Inferior parietal cortex (tissue), 1 donor: ENCODE measurements around the gene STK33.
"Not testable (repeated sequence)": the region's sequence is repeated elsewhere in the genome, so short reads cannot be mapped to it uniquely, and the experiment has no call there.

ENCODE experiments used
- DNase-seq: peaks from one replicate; pipeline ENCODE4 v3.0.0-alpha.2; 2016; ENCODE audit errors: extremely low spot score

STK33 gene

DNA sequence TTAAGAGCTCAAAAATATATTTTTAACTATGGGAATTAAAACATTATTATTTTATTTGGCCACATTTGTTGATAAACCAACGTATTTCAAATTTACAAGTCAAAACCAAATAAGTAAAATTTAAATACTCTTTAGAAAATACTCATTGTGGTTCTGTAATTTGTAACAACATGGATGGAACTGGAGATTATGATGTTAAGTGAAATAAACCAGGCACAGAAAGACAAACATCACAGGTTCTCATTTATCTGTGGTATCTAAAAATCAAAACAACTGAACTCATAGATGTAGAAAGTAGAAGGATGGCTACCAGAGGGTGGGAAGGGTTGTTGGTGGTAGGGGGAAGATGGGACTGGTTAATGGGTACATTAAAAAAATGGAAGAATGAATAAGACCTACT lies 50.8 kb downstream of the STK33 start:
- DNase-seq = no peak

DNA sequence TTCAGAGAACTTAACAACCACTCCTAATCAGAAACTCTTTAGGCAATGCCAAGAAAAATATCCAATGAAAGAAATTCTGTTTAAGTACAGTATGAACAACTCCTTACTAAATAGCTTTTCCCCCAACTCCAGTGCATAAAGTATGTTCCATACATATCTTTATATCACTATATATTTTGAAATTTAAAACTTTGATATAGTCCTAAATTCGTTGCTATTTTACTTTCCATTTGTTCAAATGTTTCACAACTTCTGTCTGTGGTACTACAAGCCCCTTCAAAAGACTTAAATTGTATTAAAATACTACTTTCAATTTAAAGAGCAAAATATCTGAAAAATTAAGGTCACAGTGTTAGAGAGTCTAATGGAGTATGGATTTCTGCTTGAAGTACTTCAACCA lies 52.6 kb downstream of the STK33 start:
- DNase-seq = no peak

DNA sequence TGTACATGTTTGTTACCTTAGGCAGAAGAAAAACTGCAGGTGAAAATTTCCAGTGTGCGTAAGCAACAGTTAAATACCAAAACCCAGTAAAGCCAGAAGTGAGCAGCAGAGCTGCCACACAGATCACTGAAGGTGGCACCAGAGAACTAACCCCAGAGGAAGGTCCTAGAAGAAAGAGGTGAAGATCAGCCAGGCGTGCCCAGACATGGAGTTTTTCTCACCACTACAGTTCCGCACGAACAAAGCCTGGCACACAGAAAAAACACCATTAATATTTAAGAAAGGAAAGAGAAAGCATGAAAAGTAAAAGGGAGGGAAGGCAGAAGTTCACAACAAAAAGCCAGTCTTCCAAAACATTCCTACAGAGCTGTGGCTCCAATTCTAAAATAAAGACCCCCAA lies 60.7 kb downstream of the STK33 start:
- no peak for DNase-seq

DNA sequence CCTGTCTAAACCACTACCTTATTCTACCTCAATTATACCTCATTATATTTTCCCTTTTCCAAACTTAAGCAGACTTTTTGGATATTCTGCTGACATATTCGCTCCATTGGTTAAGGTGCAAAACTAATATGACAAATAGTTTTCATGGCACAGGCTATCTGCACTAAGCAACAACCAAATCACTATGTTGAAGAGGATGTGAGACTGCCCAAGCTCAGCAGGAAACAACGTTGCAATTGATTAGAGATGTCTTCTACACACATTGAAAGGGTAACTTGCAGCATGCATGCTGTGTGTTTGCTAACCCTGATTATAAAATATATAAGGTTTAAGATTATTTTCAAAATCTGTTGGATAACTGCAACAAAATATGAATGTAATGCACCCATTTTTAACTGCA lies 61.6 kb downstream of the STK33 start:
- DNase-seq = no peak

DNA sequence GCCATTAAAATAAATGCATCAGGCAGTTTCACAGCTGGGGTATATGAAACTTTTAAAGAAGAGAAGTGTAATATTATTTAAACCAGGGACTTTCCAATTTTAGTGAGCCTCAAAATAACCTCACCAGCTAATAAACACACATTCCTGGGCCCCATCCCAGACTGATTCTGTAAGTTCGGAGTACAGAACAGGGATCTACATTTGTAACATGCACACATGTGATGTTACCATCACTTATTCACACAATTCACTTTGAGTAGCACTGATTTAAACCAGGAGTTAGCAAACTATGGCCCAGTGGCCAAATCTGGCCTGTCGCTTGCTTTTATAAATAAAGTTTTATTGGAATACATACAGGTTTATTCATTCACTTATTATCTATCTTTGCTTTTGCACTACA lies 62.0 kb downstream of the STK33 start:
- no peak for DNase-seq

DNA sequence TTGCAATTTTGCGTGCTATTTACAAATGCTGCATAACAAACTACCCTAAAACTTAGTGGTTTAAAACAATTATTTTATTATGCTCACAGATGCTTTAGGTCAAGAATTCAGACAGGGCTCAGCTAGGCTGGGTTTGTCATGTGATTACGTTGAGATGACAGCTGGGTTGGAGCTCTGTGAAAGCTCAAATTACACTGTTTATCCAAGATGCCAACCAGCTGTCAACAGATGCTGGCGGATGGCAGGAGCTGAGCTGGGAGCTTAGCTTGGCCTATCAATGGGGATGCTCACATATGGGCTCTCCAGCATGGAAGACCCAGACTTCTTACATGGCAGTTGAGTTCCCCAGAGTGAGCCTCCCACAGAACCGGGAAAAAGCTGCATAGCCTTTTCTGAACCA lies 62.7 kb downstream of the STK33 start:
- no peak for DNase-seq

DNA sequence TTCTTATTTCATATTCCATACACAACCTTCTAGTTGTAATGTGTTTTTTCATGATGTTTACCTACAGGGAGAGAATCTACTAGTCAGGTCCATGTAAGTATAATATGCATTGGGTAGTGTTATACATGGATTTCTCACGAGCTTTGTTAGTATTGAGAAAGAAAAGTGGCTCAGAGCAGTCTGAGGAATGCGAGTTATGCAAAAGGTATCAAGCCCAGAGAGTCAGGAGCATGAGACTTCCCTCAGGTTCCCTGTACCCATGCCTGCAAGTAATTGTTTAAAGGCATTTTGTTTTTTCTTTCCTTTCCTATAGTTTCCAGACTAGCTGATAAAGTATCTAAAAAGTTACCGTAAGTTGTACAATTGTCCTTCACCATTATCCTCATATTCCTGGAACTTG lies 66.1 kb downstream of the STK33 start:
- no peak for DNase-seq

DNA sequence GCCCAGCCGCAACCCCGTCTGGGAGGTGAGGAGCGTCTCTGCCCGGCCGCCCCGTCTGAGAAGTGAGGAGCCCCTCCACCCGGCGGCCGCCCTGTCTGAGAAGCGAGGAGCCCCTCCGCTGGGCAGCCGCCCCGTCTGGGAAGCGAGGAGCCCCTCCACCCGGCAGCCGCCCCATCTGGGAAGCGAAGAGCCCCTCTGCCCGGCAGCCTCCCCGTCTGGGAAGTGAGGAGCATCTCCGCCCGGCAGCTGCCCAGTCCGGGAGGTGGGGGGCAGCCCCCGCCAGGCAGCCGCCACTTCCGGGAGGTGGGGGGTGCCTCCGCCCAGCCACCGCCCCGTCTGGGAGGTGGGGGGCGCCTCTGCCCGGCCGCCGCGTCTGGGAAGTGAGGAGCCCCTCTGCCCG lies 70.6 kb downstream of the STK33 start:
- no peak for DNase-seq

DNA sequence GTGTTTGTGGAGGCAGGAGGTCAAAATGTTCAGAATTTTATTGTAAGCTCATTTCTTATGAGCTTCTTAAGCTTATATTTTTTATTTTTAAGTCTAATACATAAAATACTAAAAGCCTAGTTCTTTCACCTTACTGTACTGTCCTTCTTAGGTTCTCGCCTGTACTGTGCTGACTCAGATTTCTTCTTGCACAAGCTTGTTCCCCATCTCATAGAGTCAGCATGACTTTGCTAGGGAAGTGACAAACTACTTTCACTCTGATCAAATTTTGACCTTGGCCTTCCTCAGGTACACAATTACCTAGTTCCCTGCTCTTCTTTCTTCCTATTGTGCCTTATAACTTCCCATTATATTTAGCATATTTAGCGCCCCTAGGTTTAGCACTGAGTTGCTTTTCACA lies 81.5 kb downstream of the STK33 start:
- no peak for DNase-seq

DNA sequence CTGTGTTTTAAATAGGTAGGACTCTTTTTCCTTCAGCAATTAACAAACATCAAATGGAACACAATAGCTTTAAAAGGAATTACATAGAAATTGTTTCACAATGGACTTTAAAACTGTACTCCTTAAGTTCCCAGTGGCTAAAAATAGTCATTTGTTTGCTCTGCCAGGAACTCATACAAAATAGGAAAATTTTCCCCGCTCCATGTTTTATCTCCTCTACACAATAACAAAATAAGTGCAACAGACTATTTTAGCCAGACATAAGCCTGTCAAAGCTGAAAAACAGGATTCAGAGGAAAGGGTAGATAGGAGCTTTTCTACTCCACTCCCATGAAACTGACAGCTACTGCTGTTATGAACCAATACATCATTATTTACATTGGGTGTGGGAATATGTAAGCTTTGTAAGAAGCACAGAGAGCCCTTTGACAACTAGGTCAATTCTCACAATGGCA lies 90.1 kb downstream of the STK33 start:
- no peak for DNase-seq

DNA sequence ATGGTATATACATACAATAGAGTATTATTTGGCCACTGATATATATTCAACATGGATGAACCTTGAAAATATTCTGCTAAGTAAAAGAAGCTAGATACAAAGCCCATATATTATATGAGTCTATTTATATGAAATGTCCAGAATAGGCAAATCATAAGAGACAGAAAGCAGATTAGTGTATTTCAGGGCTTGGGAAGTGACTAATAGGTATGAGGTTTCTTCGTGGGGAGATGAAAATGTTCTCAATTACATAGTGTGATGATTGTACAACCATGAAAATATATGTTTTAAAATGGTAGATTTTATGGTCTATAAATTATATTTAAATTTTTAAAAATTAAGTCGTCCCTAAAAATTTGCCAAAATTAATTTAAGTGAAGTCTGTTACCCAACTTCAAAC lies 92.2 kb downstream of the STK33 start:
- no peak for DNase-seq

DNA sequence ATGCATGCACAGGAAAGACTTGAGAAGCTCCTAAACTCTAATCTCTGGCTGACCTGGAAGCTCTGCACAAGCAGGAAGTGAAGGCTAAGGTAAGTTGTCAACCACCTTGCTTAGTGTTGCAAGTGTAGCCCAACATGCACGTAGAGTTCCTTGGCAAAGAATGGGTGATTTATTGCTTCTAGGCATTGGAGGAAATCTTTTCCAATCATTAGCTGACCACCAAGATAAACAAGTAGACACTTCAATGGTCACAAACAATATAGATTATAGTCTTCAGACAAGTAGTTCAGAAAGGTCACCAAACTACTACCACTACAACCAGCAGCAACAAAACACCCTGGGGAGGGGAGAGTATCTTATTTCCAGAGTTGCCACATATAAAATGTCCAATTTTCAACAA lies 105.6 kb downstream of the STK33 start:
- DNase-seq = no peak

DNA sequence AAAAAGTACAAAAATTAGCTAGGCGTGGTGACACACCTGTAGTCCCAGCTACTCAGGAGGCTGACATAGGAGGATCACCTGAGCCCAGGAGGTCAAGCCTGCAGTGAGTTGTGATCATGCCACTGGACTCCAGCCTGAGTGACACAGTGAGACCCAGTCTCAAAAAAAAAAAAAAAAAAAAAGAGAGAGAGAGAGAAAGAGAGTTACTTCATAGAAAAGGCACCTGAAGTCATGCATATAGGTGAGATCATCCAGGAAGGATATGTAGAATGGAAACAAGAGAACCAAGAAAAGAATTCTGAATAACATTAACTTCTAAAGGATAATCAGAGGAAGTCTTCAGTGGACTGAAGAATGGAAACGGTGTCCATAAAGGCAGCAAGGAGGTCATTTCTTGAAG lies 106.8 kb downstream of the STK33 start:
- no peak for DNase-seq

DNA sequence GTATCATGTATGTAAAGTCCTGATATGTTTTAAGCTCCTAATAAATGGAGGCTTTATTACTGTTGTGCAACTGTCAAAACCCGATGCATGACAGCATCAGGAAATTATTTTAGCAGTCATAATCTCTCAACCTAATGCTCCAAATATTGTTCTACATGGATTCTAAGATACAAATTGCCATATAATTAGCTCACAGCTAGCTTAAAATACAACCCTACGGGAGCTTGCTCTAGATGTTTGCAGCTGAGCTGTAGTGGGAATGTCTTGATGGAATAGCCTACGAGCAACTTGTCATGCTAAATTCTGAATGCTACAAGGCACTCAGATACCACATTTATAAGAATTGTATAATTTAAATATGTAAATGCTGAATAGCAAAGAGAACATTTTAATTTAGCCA lies 109.8 kb downstream of the STK33 start:
- DNase-seq = no peak

DNA sequence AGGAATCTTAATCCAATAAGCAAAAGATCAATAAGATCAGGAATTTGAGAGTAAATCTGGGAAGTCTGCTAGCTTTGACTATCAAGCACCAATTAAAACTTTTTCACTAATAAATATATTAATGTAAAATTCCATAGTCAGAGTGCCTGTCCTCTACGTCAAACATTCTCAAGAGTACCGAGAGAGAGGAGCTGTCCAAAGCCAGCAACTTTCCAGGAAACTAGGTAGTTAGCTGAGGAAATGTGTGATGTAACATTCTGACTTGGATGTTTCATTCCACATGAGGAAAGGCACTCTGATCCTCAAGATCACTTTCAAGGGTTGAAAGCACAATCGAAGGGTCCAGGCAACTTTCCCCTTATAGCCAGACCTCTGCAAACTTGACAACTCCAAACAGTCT lies 113.2 kb downstream of the STK33 start:
- DNase-seq = no peak

DNA sequence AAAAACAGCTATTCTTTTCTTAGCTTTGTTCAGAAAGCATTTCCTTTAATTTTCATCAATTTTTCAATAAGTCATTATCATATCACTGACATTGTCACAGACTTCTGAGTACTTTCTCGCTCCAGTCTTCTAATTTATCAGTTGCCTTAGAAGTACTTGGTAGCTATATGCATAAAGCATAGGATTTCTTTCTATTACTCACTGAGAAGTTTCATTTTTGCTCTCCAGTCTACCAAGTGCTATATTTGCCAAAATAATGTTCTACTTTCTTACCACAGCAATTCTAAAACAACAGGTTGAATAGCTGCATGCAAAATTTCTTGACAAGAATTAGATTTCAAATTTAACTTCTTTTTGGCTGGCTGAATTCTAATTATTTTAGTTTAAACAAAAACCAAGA lies 116.3 kb downstream of the STK33 start:
- DNase-seq = no peak

DNA sequence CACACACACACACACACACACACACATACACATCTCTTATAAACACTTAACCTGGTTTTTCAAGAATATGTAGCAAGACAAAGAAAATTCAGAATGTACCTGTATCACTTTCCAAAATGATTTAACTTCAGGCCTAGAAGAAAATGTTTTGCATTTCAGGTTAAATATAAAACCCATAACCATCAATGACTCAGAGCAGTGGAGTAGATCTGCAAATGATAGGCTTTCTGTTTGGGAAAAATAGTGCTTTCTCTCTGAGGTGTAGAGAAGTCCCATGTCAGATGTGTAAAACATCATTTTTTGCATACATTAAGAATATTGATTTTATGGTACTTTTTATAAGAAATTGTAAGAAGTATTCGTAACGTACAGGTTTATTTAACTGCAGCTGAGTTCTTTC lies 116.9 kb downstream of the STK33 start:
- DNase-seq = no peak

DNA sequence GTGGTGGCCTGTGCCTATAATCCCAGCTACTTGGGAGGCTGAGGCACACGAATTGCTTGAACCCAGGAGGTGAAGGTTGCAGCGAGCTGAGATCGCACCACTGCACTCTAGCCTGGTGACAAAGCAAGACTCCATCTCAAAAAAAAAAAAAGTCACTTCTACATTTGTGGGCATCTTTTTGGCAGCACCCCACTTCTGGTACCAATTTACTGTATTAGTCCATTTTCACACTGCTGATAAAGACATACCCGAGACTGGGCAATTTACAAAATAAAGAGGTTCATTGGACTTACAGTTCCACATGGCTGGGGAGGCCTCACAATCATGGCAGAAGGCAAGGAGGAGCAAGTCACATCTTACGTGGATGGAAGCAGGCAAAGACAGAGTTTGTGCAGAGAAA lies 126.2 kb downstream of the STK33 start:
- DNase-seq = not testable (repeated sequence)

DNA sequence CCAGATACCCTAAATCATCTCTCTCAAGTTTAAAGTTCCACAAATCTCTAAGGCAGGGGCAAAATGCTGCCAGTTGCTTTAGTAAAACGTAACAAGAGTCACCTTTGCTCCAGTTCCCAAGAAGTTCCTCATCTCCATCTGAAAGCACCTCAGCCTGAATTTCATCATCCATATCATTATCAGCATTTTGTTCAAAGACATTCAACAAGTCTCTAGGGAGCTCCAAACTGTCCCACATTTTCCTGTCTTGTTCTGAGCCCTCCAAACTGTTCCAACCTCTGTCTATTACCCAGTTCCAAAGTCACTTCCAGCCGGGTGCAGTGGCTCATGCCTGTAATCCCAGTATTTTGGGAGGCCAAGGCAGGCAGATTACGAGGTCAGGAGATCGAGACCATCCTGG lies 126.7 kb downstream of the STK33 start:
- DNase-seq = not testable (repeated sequence)

DNA sequence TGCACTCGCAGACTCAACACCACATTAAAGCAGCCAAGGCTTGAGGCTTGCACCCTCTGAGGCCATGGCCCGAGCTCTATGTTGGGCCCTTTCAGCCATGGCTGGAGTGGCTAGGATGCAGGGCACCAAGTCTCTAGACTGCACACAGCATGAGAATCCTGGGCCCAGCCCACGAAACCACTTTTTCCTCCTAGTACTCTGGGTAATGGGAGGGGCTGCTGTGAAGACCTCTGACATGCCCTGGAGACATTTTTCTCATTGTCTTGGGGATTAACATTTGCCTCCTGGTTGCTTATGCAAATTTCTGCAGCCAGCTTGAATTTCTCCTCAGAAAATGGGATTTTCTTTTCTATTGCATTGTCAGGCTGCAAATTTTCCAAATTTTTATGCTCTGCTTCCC lies 127.1 kb downstream of the STK33 start:
- DNase-seq = not testable (repeated sequence)

DNA sequence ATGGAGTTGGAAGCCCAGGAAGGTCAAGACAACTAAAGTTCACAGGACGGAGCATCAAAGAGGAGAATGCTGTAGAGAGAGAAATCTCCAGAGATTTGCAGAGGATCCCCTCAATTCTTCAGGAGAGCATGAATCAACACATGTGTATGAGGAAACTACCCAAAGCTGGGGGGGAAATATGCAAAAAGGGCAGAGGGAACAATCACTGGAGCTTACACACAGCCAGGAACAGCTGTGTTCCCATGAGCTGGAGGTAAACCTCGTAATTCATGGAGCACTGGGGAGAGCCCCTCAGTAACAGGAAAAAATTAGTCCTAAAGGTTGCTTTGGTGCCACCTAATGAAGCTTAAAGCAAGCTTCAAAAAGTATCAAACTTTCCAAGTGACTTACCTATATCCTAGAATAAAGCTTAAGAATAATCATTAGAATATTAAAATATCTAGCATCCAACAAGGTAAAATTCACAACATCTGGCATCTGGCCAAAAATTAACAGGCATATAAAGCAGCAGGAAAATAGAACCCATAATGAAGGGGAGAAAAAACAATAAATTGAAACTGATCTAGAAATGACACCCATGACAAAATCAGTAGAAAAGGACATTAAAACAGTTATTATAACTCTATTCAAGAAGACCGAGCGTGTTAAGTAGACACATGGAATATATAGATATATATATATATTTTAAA lies 134.2 kb downstream of the STK33 start:
- DNase-seq = no peak

DNA sequence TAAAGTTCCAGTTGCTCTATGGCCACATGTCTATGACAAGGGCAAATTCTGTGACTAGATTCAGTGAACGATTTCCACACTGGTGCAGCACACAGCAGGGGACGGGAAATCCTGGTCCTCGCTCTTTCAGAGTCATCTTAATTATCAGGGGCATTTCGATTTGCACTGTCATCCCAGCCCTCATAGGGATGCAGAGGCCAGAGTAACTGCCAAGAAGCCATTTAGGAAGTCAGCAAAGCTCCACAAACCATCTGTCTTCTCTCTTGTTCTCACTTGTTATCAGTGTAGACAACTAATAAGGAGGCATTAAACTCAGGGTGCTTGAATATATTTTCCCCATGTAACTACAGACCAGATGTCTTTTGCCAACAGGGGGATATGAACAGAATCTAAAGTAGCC lies 151.7 kb downstream of the STK33 start:
- DNase-seq = no peak

DNA sequence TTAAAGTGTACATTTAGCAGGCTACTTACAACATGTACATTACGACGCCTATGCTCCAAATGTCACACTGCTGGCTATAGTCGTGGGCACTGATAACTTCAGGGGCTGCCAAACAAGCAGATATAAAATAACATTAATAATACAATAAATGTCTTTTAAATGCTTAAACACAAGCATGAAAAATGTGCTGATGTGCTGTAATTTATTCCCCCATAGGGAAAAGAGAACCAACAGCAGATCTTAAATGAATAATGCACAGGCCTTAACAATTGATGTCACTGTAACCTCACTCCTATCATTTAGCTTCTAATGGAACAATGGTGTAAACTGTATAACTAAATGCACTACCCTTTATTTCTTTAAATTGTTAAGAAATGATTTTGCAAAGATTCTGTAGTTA lies 153.4 kb downstream of the STK33 start:
- no peak for DNase-seq

DNA sequence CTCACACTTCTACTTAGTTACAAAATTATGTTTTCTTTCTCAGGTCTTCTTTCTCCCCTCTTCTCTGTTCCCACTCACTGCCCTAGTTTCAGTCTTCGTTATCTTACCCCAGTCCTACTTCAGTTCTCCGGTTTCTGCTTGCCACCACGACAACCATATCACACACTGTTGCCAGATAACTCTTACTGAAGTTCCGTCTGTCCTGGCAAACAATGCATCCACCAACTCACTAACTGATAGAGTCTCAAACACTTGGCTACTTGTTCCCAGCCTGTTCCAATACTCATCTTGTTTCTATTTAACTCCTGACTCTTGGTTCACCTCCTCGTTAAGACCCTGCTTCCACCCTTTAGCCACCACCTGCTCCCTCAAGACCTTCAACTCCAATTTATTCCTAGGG lies 164.5 kb downstream of the STK33 start:
- DNase-seq = no peak
